Ectodermal cell (in vitro differentiated cells): ENCODE measurements around the gene RNF4.
"Not testable (repeated sequence)": the region's sequence is repeated elsewhere in the genome, so short reads cannot be mapped to it uniquely, and the experiment has no call there.

Experiments used
- H3K27ac ChIP-seq: 2 replicates; pipeline ENCODE4 v1.7.0; 2013; ENCODE audit warnings: mild to moderate bottlenecking, low read depth, low read length; ENCODE audit not compliant: insufficient read depth, poor library complexity, severe bottlenecking
- H3K27me3 ChIP-seq: 2 replicates; pipeline ENCODE4 v1.7.0; 2013; ENCODE audit warnings: mild to moderate bottlenecking, low read length; ENCODE audit not compliant: insufficient read depth, control insufficient read depth, poor library complexity, severe bottlenecking
- H3K36me3 ChIP-seq: one replicate; pipeline ENCODE4 v1.7.0; 2013; ENCODE audit warnings: low read length; ENCODE audit not compliant: control insufficient read depth, insufficient read depth
- H3K4me1 ChIP-seq: one replicate; pipeline ENCODE4 v1.7.0; 2013; ENCODE audit warnings: low read length; ENCODE audit not compliant: control insufficient read depth, insufficient read depth
- H3K4me3 ChIP-seq: 2 replicates; pipeline ENCODE4 v1.7.0; 2013; ENCODE audit warnings: low read depth, low read length, control low read depth; ENCODE audit not compliant: insufficient read depth
- H3K9me3 ChIP-seq: 2 replicates; pipeline ENCODE4 v1.7.0; 2013; ENCODE audit warnings: mild to moderate bottlenecking, low read length, moderate library complexity; ENCODE audit not compliant: control insufficient read depth
- WGBS, 2 experiments: methylation state at CpG; one replicate each; pipeline ENCODE4 v1.1.7; 2013; ENCODE audit warnings: missing lambda C conversion rate in 2 of 2; 5-methylcytosine and 5-hydroxymethylcytosine counted together

Gene RNF4

GRCh38 chr4:2458546-2459491 lies 10.1 kb upstream of the RNF4 start:
- H3K27me3 ChIP-seq: peaks cover 29% of the 10 kb centered on the region
- no peak overlapping the region for H3K27ac ChIP-seq
- H3K9me3 ChIP-seq: no peaks in the 10 kb centered on the region
- no peaks in the 10 kb centered on the region for H3K4me1 ChIP-seq
- no peaks in the 10 kb centered on the region for H3K36me3 ChIP-seq
- H3K4me3 ChIP-seq: no peak overlapping the region
- WGBS, 2 experiments: 92 to 93% methylated on average over 38 of the region's 38 CpGs

- peaks cover 30% of the 10 kb centered on the region for H3K27me3 ChIP-seq
- WGBS, 2 experiments: 91 to 92% methylated on average over 19 of the region's 19 CpGs
- no peaks in the 10 kb centered on the region for H3K4me1 ChIP-seq
- H3K4me3 ChIP-seq: no peak overlapping the region
- H3K27ac ChIP-seq: no peak overlapping the region
- H3K36me3 ChIP-seq: no peaks in the 10 kb centered on the region
- no peaks in the 10 kb centered on the region for H3K9me3 ChIP-seq
Measured at GRCh38 chr4:2459589-2460349, 9.1 kb upstream of the RNF4 start.

- Histone ChIP-seq H3K36me3 (no peaks in the 10 kb centered on the region), H3K9me3 (no peaks in the 10 kb centered on the region), H3K27ac (no peak overlapping the region), H3K4me3 (no peak overlapping the region), H3K27me3 (peaks cover 30% of the 10 kb centered on the region), H3K4me1 (no peaks in the 10 kb centered on the region)
- 88 to 89% methylated on average over 14 to 15 of the region's 15 CpGs for WGBS, 2 experiments
Measured at GRCh38 chr4:2461246-2461960, 7.5 kb upstream of the RNF4 start.

- no peak overlapping the region for H3K27ac ChIP-seq
- peaks cover 30% of the 10 kb centered on the region for H3K27me3 ChIP-seq
- 4% methylated on average over 99 of the region's 99 CpGs for WGBS, 2 experiments
- no peaks in the 10 kb centered on the region for H3K36me3 ChIP-seq
- H3K4me1 ChIP-seq: no peaks in the 10 kb centered on the region
- peak overlapping the region; percentile 40 for H3K4me3 ChIP-seq
- H3K9me3 ChIP-seq: no peaks in the 10 kb centered on the region
Measured at GRCh38 chr4:2462218-2462991, 6.5 kb upstream of the RNF4 start.

- H3K4me1 ChIP-seq: no peaks in the 10 kb centered on the region
- peaks cover 30% of the 10 kb centered on the region for H3K27me3 ChIP-seq
- WGBS, 2 experiments: 42 to 44% methylated on average over 35 of the region's 35 CpGs
- H3K4me3 ChIP-seq: peak overlapping the region; percentile 40
- no peaks in the 10 kb centered on the region for H3K9me3 ChIP-seq
- no peak overlapping the region for H3K27ac ChIP-seq
- H3K36me3 ChIP-seq: no peaks in the 10 kb centered on the region
Measured at GRCh38 chr4:2462992-2463762, 5.7 kb upstream of the RNF4 start.

- Histone ChIP-seq H3K9me3 (no peaks in the 10 kb centered on the region), H3K36me3 (no peaks in the 10 kb centered on the region), H3K27ac (no peak overlapping the region), H3K4me3 (no peak overlapping the region), H3K4me1 (peaks cover under 1% of the 10 kb centered on the region), H3K27me3 (peaks cover 30% of the 10 kb centered on the region)
- 89 to 93% methylated on average over 6 of the region's 6 CpGs for WGBS, 2 experiments
Measured at GRCh38 chr4:2465032-2465431, 3.9 kb upstream of the RNF4 start.

GRCh38 chr4:2465544-2465943 lies 3.4 kb upstream of the RNF4 start:
- H3K9me3 ChIP-seq, H3K4me3 ChIP-seq, H3K4me1 ChIP-seq, H3K27ac ChIP-seq, H3K36me3 ChIP-seq: not testable (repeated sequence)
- H3K27me3 ChIP-seq: peaks cover 30% of the 10 kb centered on the region

- Histone ChIP-seq H3K4me3 (peak overlapping the region; percentile 98), H3K27me3 (no peaks in the 10 kb centered on the region), H3K4me1 (peaks cover 8% of the 10 kb centered on the region), H3K36me3 (peaks cover 19% of the 10 kb centered on the region), H3K27ac (peak overlapping the region; percentile 81), H3K9me3 (no peaks in the 10 kb centered on the region)
- WGBS, 2 experiments: 0 to 1% methylated on average over 78 of the region's 78 CpGs
Measured at GRCh38 chr4:2469192-2469984, 482 bp downstream of the RNF4 start.
